NCI-H82 treated with DMSO at 0.1 percent for 48 hours (cell line): ENCODE measurements around the gene TXNRD3.

Experiments used
- DNase-seq: peaks from one replicate; lab custom pipeline; 2025; ENCODE audit not compliant: unreplicated experiment; lab: John Stamatoyannopoulos, UW

Gene TXNRD3

DNA sequence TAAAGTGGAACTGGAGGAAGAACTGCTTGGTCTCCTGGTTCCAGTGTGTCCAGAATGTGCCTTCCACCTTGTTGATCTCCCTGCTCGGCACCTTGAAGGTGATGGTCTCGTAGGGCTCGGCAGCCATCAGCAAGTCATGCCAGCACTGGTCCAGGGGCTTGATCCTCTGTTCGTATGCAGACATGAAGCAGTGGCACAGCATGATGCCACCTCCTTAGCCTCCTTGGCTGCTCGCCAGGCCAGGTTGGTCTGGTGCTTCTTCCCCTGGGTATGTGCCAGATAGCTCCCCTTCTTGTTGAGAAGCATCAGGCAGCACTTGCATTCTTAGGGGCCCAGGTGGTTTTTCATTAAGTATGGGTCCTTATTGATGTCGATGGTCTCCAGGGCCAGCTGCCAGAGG is 17.8 kb upstream of the TXNRD3 start:
- no peak for DNase-seq

DNA sequence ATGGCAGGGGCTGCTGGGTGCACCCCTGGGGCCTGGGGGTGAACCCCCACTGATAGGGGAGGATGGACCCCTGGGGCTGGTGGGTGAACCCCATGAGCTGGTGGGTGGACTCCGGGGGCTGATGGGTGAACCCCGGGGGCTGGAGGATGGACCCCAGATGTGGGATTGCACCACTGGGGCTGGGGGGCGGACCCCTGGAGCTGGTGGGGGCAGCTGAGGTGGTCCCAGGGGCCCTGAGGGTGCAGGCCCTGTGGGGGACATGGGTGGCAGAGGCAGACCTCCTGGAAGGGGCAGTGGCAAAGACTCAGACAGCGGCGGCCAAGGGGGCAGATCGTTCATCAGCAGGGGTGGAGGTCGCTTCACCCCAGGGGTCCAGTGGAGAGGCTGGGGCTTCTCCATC is 17.4 kb upstream of the TXNRD3 start:
- DNase-seq: no peak

DNA sequence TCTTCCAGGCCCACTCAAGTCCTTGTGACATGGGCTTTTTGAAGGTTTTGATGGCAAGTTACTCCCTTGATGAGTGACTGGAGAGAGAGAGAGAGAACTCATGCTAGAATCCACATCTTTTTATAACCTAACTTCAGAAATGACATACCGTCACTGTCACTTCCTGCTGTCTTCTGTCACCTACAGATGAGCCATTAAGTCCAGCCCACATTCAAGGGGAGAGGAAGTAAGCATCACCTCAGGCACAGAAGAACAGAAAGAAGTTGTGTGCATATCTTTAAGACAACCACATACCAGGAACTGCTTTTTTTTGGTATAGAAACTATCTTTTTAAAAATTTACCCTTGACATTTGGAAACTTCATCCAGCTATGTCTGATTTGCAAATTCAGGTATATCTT is 16.6 kb upstream of the TXNRD3 start:
- no peak for DNase-seq

DNA sequence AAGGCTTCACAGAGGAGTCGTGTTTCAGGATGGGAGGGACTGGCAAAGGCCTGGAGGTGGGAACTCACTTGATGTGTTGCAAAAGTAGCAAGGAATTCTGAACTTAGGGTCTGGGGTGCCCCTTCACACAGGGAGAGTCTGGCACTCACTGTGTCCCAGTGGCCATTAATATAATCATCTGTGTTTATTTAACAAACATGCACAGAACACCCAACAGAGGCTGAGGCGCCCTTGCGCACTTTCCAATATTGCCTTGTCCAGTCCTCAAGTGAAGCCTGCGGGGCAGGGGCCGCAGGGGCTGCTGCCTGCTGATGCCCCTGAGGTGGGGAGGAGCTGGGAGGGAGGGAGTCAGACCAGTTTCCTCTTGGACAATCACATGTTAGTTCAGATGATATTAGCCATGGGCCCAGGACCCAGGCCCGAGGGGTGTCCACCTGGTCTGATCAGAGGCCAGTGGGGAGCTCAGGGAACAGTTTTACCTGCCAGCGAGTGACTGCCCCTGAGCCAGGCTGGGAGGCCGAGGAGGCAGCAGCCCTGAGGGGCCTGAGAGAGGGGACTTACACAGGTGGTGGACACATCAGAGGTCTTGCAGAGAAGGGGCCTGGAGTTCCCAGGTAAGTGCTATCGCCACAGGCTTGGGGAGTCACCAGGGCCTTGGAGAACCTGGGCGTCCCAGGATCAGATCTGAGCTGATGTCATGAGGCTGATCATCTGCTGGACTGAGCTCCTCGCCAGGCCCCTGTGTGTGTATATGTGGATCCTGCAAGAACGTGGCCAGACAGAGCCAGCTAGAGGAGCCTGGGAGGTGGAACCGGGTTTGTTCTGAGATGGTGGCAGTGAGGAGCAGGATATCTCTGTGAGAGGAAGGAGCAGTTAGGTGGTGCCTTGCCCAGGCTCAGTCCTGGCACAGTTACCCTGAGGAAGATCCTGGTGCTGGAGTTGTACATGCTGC is 13.8 kb upstream of the TXNRD3 start:
- no peak for DNase-seq

DNA sequence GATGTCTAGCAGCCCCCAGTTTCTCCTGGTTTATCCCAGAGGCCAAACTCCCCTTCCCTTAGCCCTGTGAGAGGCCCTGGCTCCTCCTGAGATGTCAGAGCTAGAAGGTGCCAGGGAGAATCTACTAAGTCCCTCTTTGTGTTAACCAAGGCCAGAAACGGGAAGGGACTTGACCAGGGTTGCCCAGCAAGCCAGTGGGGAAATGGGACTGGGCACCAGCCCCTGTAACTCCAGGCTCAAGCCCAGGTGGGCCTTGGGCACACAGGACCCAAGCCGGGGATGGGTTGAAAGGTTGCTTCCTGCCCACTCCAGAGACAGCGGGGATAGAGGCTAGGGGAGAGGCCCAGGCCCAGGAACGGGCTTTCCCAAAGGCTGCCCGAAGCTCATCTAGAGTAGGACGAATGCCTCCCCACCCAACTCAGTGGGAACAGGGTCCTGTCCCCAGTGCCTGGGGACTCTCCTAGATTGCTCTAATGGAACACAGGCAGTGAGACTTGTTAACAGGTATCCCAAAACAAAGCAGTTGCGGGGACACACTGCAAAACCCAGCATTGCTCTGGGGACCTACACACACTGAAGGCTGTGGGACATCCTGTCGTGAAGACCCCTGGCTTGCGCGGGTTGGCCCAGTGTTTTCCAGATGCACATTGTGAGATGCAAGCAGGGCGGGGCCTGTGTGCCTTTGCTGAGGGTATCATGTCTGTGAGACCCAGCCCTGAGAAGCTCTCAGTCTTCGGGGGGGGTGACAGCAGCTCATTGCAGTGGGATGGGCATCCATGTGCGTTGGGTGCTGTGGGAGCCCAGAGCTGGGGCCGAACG is 12.9 kb upstream of the TXNRD3 start:
- no peak for DNase-seq

DNA sequence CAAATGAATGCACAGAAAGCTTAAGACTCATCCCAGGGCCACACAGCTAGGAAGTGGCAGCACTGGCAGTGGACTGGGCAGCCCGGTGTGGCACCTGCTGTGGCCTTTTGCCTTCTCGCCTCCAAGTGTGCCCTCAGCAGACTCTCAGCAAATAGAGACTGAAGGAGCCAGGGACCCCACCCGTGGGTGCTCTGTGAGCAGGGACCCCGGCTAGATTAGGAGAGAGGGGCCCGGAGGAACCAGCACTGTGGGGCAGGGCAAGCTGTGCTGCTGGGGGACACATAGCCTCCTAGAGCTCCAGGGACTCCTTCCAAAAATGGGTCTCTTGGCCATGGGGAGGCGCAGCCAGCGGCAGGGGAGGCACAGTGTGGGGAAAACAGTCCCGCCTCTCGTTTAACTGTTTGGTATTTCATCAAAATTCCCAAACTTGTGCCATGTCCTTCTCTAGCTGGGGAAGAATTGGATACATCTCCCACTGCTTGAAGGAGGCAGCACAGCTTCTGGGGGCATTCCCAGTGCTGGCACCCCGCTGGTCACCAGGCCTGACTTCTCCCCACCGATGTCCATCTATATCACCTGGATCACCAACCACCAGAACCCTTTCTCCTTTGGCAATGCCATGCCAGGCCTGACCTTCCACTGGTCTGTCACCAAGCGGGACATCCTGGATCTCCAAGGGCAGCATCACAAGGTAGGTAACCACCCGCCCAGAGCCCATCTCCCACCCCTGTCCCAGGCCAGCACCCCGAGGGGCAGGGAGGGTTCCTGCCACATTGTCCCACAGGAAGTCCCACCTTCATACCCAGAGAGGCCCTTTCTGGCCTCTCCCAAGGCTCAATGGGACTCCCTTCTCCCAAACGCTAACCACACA is 12.0 kb upstream of the TXNRD3 start:
- no peak for DNase-seq

DNA sequence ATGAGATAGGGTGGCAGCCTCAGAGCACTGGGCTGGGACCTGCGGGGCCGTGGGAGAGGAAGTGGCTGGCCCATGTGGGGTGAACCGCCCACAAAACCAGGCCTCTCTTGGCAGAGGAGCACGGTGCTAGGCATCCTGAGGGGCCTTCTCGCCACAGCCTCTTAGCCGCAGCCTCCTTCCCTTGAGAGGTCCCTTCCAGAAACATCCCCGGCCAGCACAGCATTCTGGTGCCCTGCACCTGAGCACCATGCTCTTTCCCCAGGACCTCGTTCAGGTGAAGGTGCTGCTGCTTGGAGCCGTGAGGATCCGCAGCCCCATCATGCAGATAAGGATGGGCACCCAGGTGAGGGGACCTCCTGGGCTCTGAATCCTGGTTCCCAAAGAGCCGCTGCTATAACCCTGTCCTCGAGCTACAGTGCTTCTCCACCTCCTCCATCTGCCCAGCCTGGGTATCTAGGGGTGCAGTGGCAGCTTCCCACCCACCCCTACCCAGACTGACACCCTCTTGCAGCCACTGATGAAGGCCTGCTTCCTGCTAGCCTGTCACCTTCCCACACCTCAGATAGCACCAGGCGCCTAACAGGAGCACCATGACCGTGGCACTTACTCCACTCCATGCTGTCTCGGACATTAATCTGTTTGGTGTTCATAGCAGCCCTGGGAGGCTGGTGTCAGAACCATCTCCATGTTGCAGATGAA is 11.2 kb upstream of the TXNRD3 start:
- no peak for DNase-seq

DNA sequence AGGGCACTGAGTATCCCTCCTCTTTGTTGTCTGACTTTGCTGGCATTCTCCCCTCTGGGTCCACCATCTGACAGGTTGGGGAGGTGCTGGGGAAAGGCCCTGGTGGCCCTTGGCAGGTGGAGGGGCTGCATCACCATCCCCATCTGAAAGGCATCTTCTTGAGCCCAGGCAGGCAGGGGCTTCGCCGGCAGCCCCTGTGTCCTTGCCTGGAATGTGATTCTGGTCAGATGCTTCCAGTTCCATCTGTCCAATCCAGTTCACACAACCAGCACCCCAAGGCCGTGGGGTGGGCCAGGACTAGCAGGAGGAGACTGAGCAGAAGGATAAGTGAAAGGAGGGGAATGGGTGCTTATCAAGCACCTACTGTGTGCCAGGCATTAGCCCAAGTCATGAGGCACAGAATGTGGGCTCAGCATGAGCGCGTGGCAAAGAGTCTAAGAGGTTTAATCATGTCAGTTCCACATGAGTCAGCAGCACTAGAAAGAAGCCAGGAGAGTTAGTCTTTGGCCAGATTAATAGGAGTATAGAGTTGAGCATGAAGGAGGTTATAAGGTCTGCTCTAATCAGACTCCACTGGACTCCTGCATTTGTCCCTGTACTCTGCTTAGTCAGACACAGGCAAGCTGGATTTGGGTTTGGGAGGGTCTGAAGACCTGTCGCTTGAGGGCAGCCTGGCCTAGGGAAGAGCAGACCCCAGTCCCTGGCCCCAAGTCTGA is 10.5 kb upstream of the TXNRD3 start:
- DNase-seq: no peak

DNA sequence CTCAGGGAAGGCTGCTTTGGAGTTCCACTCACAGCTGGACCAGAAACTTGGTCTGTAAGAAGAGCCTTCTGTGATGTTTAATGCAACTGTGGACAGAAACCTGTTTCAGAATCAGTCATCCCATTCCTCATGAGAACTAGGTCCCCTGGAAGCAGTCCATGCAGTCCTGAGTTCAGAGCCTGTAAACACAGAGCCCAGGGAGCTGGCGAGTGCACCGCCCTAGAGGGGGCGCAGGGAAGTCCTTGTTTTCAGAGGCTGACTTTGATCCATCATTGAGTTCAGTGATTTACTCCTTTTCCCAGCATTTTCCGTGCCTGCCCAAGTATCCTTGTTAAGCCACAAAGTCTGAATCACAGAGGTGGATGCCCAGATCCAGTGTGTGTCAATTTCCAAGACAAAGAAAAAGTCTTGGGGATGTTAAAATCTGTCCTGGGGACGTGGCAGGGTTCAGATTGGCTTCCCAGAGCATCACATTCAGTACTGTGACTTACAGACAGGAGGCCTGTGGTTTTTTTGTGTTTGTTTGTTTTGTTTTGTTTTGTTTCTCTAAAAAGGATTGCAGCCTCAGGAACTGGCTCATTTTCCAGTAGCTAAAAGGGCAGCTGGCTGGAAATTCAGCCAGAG is 9.8 kb upstream of the TXNRD3 start:
- DNase-seq: no peak

DNA sequence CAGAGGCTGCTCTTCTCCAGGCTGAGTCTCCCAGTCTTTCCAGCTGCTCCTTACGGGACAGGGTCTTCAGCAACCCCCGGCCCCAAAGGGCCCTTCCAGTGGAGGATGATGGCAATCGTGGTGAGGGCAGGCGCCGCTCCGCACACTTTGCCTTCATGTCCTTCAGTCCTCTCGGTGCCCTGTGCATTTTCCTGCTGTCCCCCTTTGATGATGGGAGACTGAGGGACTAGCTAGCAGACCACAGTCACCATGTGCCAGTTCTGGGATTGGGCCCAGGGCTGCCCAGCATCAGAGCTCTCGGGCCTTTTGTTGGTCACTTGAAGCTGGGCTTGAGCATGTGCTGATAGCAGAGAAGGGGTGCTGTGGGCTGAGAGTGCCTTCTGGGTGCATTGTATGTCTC is 8.8 kb upstream of the TXNRD3 start:
- no peak for DNase-seq

DNA sequence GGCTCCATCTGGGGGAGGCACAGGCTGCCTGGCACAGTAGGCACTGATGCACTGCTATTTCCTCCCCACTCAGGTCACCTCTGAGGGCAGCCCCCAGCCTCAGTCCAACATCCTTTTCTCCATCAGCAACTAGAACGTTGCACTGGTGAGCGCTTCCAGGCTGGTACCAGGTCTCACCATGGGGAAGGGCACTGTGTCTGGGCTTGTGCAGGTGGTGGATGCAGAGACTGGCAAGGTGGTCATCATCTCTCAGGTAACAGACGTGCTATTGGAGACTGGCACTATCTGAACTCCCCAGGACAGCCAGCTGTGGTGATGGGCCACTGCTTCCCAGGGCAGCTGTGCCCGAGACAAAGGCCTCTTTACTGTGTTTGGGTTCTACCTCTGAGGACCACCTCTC is 8.3 kb upstream of the TXNRD3 start:
- DNase-seq: no peak

DNA sequence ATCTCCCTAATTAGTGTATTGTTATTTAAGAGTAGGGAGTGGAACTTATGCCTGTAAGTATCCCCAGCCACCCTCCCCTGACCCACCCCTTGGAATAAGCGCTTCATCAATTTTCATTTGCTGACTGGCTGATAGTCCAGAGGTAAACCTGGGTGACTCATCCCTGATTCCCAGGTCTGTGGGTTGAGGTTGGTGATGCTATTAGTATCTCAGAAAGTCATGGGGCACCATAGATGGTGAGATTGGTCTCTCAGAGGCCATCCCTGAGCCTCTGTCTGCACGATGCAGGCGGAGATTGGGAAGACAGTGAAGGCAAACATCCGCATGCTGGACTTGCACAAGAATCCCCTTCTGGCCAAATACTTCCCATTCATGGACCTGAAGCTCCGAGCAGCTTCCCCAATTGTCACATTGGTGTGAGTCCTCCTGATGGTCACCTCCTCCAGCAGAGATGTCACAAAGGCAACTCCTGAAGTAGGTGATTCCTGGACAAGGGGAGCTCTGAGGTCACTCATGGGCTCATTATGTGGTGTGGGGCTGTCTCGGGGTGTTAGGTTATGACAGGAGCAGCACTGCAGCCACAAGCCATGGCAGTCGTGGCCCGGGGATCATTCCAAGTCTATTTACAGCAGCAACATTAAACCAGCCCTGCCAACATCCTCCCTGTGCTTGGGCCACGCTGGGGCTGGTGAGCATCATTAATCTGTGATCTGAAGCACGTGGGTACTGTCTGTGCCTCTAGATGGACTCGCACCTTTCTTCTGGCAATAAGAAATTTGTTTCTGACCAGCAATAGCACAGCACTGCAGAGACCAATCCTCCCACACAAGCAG is 6.8 kb upstream of the TXNRD3 start:
- DNase-seq: no peak

DNA sequence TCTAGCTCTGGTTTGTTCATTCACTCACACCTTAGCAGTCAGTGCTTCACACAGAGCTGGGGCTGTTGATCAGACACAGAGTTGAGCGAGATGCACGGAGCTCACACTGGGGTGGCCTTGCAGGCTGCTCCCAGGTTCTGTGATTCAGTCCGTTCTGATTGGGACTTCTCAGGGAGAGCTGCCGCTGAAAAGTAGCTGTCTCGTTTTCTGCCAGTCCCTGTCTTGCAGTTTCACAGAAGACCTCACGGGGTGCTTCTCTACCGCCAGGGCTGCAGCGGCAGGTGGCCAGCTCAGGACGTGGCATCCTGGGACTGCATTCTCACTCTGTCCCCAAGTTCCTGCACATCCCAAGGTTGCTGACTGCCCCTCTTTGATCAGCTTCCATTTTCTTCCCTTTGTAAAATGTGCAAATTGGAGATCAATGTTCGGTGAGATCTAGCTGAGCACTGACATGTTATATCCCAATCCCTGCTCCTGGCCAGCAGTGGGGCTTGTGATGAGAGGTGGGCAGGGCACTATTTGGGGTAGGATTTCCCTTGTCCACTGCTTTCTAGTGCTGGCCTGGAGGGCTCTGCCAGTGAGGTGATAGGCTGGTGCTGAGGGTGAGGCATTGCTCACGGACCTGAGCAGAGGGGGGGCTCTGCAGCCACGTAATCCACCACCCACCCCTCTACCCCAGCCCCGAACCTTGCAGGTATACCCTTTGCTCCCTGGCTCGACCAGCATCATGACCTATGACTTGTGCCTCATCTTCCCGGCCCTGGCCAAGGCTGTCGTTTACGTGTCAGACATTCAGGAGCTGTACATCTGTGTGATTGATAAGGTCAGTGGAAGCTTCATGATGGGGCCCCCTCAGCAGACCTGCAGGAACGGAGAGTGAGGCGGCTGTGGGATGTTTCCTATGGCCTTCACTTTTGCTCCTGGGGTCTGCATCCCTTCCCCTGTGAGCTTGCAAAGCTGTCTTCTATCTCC is 5.3 kb upstream of the TXNRD3 start:
- DNase-seq: no peak

DNA sequence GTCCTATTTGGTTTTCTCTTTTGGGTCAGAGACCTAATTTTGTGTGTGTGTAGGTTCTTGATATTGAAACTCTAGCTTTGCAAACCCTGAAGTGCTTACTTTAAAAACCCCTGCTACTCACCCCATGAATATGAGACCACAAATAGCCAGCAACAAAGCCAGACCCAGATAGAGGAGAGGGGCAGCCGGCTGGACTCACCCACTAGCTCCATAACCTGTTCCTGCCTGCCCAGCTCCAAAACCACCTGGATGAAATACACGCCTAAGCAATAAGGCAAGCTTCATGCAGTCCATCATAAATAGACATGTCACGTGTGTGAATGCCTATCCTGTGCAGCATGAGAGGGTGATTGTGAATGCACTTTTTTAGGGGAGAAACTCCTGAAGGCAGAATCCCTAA is 3.7 kb upstream of the TXNRD3 start:
- no peak for DNase-seq

DNA sequence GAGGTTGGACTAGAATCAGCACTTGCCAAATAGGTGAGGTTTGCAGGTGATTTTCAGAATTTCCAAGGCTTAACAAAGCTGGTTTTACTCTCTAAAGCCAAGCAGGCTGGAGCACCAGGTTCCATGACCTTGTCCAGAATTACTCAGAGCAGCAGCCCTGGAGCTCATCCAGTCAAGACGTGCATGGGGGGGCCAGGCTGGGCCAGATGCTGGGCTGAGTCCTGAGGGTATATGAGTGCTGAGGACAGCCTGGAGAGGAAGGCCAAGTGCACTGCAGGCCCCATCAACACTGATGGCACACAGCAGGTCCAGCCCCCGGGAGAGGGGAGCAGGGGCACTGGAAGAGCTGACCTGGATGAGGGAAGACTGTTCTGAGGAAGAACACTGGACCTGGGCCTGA is 3.0 kb upstream of the TXNRD3 start:
- no peak for DNase-seq

DNA sequence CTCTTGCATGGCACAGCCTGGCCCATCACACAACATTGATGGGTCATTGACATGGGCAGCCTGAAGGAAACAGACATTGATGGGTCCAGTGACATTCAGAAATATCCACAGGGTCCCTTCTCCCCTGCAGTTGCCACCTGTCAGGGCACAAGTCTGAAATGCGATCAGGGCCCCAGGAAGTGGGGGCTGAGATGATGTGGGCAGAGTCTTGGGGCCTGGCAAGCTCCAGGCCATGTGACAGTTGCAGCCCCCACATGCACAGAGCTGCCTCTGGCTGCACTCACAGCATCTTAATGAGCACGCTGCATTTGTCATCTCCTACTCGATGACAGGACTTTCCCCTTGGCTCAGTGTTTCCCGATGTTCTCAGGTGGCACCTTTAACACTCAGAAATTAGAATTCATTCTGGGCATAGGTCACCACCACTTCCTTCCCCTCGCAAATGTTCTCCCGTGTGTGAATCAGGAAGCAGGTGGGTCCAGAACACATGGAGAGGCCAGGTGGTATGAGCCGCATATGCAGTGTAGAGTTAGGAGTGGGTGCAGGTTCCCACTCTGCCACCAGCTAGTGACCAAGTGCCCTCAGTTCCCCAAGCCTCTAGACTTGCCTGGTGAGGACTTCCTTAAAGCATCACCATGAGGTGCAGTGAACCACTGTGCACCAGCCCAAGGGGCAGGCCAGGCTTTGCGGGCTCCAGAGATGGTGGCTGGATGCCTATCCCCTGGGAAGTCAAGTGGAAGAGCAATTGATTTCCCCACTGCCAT is 1.6 kb upstream of the TXNRD3 start:
- DNase-seq: no peak

DNA sequence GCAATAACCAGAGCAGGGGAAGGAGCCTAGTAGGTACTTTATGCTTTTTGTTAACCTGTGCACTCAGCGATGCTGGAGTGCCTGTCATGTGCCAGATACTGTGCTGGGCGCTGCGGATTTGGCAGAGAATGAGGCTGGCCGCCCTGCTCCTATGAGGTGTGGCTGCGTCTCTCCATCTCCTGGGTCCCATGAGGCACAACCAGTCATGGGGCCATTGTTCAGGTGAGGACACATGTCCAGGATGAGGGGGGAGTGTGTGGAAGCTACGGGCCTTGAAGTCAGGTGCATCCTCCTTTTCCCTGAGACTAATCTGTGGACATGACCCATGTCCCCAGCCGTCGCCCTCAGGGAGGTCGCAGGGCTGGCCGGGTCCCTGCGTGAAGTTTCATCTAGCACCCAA is 963 bp upstream of the TXNRD3 start:
- DNase-seq: no peak
